SU-DHL-6 (cell line): ENCODE data around the gene PGPEP1.

ENCODE experiments used
- EZH2phosphoT487 ChIP-seq: fragments of 200-600 bp; sonication (generic), shearing (Covaris generic); conservative IDR thresholded peaks from 2 replicates; pipeline ENCODE4 v1.6.1; 2018; ENCODE audit warnings: mild to moderate bottlenecking, antibody characterized with exemption, low read length, moderate library complexity, mixed read lengths
- TF ChIP-seq, protein P1 (sequence below): fragments of 200-600 bp; sonication (generic); IDR thresholded peaks from one replicate; pipeline ENCODE4 v1.5.1; 2017; ENCODE audit warnings: antibody characterized with exemption, mild to moderate bottlenecking, low read length, moderate library complexity; ENCODE audit not compliant: insufficient read depth, poor library complexity, severe bottlenecking

DNA sequence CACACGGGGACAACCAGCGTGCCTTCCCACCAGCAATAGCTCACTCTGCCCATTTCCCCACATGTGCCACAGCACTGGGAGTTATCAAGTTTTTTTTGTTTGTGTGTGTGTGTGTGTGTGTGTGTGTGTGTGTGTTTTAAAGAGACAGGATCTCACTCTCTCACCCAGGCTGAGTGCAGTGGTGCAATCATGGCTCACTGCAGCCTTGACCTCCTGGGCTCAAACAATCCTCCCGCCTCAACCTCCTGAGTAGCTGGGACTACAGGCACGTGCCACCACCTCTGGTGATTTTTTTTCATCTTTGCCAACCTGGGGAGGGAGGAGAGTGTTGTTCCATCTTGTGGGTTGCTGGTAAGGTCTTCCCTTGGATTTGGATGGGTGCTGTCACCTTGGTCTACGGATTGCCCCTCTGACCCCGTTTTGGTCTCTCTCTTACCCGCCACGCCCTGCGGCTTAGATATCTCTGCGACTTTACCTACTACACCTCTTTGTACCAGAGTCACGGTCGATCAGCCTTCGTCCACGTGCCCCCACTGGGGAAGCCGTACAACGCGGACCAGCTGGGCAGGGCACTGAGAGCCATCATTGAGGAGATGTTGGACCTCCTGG lies 22.6 kb downstream of the PGPEP1 start:
- TF ChIP-seq, protein P1, sequence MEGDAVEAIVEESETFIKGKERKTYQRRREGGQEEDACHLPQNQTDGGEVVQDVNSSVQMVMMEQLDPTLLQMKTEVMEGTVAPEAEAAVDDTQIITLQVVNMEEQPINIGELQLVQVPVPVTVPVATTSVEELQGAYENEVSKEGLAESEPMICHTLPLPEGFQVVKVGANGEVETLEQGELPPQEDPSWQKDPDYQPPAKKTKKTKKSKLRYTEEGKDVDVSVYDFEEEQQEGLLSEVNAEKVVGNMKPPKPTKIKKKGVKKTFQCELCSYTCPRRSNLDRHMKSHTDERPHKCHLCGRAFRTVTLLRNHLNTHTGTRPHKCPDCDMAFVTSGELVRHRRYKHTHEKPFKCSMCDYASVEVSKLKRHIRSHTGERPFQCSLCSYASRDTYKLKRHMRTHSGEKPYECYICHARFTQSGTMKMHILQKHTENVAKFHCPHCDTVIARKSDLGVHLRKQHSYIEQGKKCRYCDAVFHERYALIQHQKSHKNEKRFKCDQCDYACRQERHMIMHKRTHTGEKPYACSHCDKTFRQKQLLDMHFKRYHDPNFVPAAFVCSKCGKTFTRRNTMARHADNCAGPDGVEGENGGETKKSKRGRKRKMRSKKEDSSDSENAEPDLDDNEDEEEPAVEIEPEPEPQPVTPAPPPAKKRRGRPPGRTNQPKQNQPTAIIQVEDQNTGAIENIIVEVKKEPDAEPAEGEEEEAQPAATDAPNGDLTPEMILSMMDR = no peak
- no peak for TF ChIP-seq EZH2phosphoT487
